ENCODE measurements around the gene CD9. TPM values are rescaled to one million over a fixed set of nuclear protein-coding genes. Genes with fewer than 3 reads are reported as not detected.

The CD9 gene
- total RNA-seq, 1 experiment from 2014 or later, result 304 TPM

DNA sequence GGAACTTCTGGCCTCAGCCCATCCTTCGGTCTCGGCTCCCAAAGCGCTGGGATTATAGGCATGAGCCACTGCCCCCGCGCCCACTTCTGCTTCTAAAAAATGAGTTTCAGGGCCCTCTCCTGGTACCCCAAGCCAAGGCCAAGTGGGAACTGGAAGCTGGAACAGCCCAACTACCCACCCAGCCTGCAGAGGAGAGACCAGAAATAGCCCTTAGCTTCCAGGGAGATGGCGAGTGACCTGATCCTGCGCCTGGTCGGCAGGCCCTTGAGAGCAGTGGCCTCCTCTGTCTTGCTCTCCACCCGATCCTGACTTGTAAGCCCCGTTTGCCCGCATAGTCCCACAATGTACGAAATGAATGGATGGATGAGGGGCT, 79.0 kb downstream of the CD9 start:
- H3K4me3 ChIP-seq, result no peak overlapping the region
- H3K27me3 ChIP-seq (replicated peaks), result no peaks in the 10 kb centered on the region
- H3K36me3 ChIP-seq, result no peaks in the 10 kb centered on the region
- H3K27ac ChIP-seq, result peak overlapping the region; percentile 98
- peaks cover 37% of the 10 kb centered on the region for H3K4me1 ChIP-seq (replicated peaks)
- no peak for DNase-seq (ENCODE audit: low read depth in 1 of 2, low spot score in 2 of 2)
- no peaks in the 10 kb centered on the region for H3K9me3 ChIP-seq (replicated peaks)

DNA sequence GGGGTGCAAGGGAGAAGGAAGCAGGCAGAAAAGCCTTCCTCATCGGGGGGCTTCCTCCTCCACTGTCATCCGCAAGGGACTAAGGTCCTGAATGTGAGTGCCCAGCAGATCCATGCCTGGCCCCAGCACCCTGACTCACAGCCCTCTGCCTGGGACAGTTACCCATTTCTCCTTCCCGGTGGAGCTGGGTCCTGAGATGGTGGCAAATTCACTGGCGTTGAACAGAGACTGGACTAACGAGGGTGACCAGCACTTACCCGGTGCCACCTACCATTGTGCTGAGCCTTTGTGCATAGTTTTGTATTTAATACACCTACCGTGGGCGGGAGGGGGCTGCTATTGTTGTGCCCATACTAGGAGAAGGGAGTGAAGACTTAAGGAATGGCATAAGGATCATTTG, 79.4 kb downstream of the CD9 start:
- H3K4me3 ChIP-seq, result no peak overlapping the region
- no peaks in the 10 kb centered on the region for H3K36me3 ChIP-seq
- H3K9me3 ChIP-seq (replicated peaks), result no peaks in the 10 kb centered on the region
- no peaks in the 10 kb centered on the region for H3K27me3 ChIP-seq (replicated peaks)
- no peak for DNase-seq (ENCODE audit: low read depth in 1 of 2, low spot score in 2 of 2)
- H3K4me1 ChIP-seq (replicated peaks), result peaks cover 38% of the 10 kb centered on the region
- peak overlapping the region; percentile 98 for H3K27ac ChIP-seq

DNA sequence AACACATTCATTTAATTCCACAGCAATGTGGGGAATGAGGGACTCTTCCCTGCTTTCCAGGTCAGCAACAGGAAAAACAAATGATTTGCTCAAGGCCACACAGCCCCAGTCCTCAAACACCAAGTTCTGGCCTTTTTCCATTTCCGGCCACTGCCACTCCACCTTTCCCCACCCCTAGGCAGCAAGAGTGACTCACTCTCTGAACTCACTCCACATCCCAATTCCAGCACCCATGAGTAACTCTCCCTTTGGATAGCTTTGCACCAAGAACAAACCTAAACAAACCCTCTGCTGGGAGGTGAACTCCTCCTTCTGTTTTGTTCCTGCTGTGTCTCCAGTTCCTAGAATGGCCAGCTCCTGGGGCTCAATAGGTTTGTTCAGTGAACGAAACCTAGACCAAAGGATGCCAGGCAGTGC, 79.9 kb downstream of the CD9 start:
- peak; percentile 97 for DNase-seq (ENCODE audit: low read depth in 1 of 2, low spot score in 2 of 2)
- H3K4me3 ChIP-seq, result no peak overlapping the region
- peak overlapping the region; percentile 98 for H3K27ac ChIP-seq
- no peaks in the 10 kb centered on the region for H3K27me3 ChIP-seq (replicated peaks)
- peaks cover 41% of the 10 kb centered on the region for H3K4me1 ChIP-seq (replicated peaks)
- no peaks in the 10 kb centered on the region for H3K36me3 ChIP-seq
- no peaks in the 10 kb centered on the region for H3K9me3 ChIP-seq (replicated peaks)

DNA sequence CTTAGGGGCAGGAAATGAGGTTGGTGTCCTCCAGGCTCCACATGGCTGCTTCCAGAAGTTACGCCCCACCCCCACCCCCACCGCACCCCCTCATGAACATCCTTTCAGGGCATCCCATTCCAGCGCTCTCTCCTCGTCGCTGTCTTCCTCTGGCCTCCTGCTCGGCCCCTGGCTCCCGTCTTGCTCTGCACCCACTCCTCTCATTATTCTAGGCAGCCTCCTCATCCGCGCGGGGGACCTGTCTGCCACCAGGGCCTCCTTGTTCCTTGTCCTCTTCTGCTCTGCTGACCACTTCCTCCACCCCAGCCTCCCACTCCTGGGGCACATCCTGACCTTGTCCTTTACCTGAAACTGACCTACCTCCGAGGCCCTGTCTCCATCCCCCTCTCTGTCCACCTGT, 80.5 kb downstream of the CD9 start:
- Histone ChIP-seq H3K27me3 (replicated peaks) (no peaks in the 10 kb centered on the region), H3K4me1 (replicated peaks) (peaks cover 47% of the 10 kb centered on the region), H3K36me3 (no peaks in the 10 kb centered on the region), H3K4me3 (no peak overlapping the region), H3K9me3 (replicated peaks) (no peaks in the 10 kb centered on the region), H3K27ac (peak overlapping the region; percentile 98)
- DNase-seq (ENCODE audit: low read depth in 1 of 2, low spot score in 2 of 2), result no peak

DNA sequence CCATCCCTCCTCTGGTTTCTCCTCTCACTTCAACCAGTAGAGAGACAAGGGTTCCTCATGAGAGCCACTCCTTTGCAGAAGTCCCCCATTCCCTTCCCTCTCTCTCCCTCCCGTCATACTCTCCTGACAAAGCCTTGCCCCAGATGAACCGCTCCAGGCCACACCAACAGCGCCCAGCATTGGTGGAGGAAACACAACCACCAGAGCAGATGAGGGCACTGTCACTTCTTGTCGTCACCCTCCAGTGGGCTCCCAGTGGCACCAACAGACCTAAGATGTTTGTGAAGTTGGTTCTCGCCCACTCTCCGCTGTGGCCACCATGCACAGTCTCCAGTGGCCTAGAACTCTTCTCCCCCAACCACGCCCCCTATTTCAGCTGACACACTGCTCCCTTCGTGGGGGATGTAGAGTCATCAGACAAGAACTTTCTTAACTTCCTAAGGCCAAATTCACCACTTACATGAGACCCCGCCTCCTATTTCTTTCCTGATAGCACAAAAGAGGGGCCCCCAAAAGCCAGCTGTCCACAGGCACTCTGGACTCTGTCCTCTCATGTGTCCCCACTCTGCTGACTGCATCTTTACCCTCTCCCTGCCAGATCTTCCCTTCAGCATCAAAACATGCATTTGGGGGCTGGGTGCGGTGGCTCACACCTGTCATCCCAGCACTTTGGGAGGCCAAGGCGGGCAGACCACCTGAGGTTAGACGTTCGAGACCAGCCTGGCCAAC, 81.0 kb downstream of the CD9 start:
- DNase-seq (ENCODE audit: low read depth in 1 of 2, low spot score in 2 of 2), result no peak
- Histone ChIP-seq H3K36me3 (no peaks in the 10 kb centered on the region), H3K27me3 (replicated peaks) (no peaks in the 10 kb centered on the region), H3K9me3 (replicated peaks) (no peaks in the 10 kb centered on the region), H3K4me3 (no peak overlapping the region), H3K27ac (peak overlapping the region; percentile 98), H3K4me1 (replicated peaks) (peaks cover 53% of the 10 kb centered on the region)

DNA sequence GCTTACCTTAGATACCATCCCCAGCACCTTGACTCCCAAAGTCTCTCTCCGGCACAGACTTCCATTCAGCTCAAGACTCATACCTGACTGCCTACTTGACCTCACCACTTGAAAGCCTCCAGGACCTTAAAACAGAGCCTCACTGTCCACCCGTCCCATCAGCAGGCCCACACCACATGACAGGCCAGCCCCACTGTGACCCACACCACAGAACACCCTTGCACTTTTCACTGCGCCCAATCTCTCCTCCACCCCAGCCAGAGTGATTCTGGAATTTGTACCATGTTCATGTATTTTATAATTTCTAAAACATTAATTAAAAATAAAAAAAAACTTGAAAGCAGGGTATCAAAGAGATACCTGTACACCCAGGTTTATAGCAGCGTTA, 82.2 kb downstream of the CD9 start:
- Histone ChIP-seq H3K27me3 (replicated peaks) (no peaks in the 10 kb centered on the region), H3K9me3 (replicated peaks) (no peaks in the 10 kb centered on the region), H3K4me3 (no peak overlapping the region), H3K27ac (no peak overlapping the region), H3K36me3 (no peaks in the 10 kb centered on the region), H3K4me1 (replicated peaks) (peaks cover 65% of the 10 kb centered on the region)
- DNase-seq (ENCODE audit: low read depth in 1 of 2, low spot score in 2 of 2), result no peak

DNA sequence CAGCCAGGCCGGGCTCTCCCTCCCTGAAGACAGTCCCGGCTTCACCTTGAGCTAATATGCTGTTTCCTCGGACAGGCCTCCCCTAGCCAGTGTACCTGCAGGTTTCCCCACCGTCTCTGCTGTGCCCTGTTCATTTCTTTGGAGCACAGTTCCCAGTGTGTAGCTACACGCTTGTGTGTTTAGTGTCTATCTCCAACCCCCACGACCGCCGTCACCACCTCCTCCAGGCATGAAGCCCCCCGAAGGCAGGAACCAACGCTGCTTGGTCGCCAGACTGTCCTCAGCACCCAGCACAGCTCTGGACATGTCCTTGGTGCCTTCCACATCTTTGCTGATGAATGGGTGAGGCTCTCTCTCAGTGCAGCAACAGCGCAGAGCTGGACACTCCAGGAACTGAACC, 84.1 kb downstream of the CD9 start:
- DNase-seq (ENCODE audit: low read depth in 1 of 2, low spot score in 2 of 2), result no peak
- Histone ChIP-seq H3K9me3 (replicated peaks) (no peaks in the 10 kb centered on the region), H3K27ac (no peak overlapping the region), H3K27me3 (replicated peaks) (no peaks in the 10 kb centered on the region), H3K36me3 (no peaks in the 10 kb centered on the region), H3K4me3 (no peak overlapping the region), H3K4me1 (replicated peaks) (peaks cover 51% of the 10 kb centered on the region)

DNA sequence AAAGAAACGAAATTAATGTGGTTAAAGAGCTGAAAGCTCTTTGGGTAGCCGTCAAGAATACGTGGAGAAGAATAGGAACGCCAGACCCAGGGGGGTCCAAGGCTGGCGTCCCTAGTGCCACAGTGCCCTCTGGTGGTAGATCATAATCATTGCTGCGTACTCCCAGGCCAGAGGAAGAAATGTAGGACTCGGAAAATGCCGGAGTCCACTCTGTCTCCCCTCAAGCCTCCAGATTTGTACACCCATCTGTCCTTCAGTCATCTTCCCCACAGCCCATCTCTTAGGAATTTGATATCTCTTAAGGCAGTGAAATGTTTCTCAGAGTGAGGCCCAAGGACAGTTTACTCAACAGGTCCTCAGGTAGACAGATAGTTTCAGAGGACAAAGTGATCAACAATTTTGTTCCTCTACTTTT, 84.9 kb downstream of the CD9 start:
- no peak overlapping the region for H3K4me3 ChIP-seq
- no peaks in the 10 kb centered on the region for H3K36me3 ChIP-seq
- peak overlapping the region; percentile 79 for H3K27ac ChIP-seq
- no peaks in the 10 kb centered on the region for H3K9me3 ChIP-seq (replicated peaks)
- peak; percentile 76 to 83 for DNase-seq (ENCODE audit: low read depth in 1 of 2, low spot score in 2 of 2)
- no peaks in the 10 kb centered on the region for H3K27me3 ChIP-seq (replicated peaks)
- peaks cover 44% of the 10 kb centered on the region for H3K4me1 ChIP-seq (replicated peaks)

DNA sequence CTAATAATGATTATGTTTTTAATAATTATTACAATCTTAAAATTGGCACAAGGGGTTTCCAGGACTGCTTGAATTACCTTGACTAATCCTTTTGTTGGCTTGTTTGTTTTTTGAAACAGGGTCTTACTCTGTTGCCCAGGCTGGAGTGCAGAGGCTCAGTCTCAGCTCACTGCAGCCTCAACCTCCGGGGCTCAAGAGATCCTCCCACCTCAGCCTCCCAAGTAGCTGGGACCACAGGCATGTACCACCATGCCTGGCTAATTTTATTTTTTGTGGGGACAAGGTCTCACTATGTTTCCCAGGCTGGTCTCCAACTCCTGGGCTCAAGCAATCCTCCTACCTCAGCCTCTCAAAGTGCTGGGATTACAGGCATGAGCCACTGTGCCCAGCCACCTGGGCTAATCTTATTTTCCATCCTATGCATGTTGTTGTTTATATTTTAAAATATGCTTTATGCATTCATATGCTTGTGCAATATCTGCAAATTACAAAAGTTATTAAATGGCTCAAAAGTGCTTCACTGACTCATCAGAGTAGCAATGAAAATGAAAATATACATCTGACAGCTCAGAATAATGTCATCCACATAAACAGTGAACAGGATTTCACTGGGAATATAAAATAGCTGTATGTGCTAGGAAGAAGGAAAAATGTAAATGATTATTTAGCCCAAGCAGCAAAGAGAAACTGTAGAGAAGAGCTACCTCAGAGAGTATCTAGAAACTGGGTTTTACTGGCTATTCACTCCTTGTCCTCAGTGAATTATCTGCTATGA, 85.5 kb downstream of the CD9 start:
- peak in 1 of 2 experiments; percentile 54 for DNase-seq (ENCODE audit: low read depth in 1 of 2, low spot score in 2 of 2)
- Histone ChIP-seq H3K9me3 (replicated peaks) (no peaks in the 10 kb centered on the region), H3K4me3 (no peak overlapping the region), H3K27me3 (replicated peaks) (no peaks in the 10 kb centered on the region), H3K36me3 (no peaks in the 10 kb centered on the region), H3K27ac (peak overlapping the region; percentile 79), H3K4me1 (replicated peaks) (peaks cover 38% of the 10 kb centered on the region)

Other genes starting within 250 kb of the CD9 start
- 0.09 and 0.50 TPM in 2 replicates for gene VWF, start 75.7 kb upstream of the CD9 start, total RNA-seq (2014; rRNA removed; shearing (Covaris generic))
- 0.08 TPM in 1 of 2 replicates, not detected in the other for gene PLEKHG6, start 110.3 kb downstream of the CD9 start, total RNA-seq (2014; rRNA removed; shearing (Covaris generic))
- gene TNFRSF1A, start 141.7 kb downstream of the CD9 start, total RNA-seq (2014; rRNA removed; shearing (Covaris generic)), result 109 and 132 TPM in 2 replicates
- gene SCNN1A, start 175.2 kb downstream of the CD9 start, total RNA-seq (2014; rRNA removed; shearing (Covaris generic)), result 0.18 and 4.7 TPM in 2 replicates
- gene LTBR, start 183.8 kb downstream of the CD9 start, total RNA-seq (2014; rRNA removed; shearing (Covaris generic)), result 102 and 106 TPM in 2 replicates
- not detected in 2 replicates for gene CD27, start 244.6 kb downstream of the CD9 start, total RNA-seq (2014; rRNA removed; shearing (Covaris generic))

Data from SJSA1 (cell line).